GM18511 (cell line): ENCODE measurements around the gene VPS37B.

Source experiments
- ATAC-seq: cut with Tn5 transposase; IDR thresholded peaks from one replicate; pipeline ENCODE4 v1.9.1; 2021; ENCODE audit warnings: mild to moderate bottlenecking, moderate library complexity; ENCODE audit not compliant: unreplicated experiment

VPS37B gene

GRCh38 chr12:122842505-122843405 lies 53.2 kb downstream of the VPS37B start:
- ATAC-seq, result no peak

GRCh38 chr12:122841544-122842321 lies 54.2 kb downstream of the VPS37B start:
- ATAC-seq, result no peak

DNA sequence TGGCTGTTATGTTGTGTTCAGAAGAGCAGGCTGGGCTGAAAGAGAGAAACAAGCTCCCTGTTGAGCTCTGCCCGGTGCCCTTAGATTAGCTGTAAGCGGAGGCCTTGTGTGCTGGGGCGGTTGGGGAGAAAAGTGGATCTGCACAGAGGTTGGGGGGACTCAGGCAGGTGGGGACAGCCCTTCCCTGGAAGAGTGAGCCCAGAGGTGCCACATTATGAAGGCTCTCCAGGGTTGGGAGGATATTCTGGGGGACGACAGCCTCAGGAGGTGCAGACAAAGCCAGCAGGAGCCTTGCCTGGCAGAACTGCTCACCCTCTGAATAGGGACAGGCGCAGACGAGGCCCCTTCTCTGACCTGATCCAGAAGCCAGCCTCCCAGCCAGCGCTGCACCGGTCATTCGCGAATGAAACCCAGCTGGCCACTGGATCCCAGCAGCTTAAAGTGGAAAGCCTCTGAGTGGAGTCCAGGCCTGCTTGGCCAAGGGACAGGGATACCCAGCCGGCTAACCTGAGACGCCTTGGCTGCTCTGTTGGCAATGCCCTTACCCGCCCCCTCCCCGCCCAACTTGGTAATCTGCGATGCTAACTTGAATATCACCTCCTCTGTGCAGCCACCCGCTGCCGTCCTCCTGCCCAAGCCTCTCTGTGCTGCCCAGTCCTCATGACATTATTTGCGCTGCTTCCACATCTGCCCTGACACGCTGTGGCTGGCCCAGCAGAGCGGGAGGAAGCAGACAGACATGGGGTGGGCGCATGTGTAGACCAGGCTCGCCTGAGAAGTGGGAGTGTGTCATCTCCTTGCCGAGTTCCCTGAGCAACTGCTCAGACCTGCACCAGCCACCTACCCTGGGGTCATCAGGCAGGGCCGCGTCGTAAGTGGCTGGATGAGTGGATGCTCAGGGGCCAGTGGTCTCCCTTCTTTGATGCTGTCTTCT lies 55.1 kb downstream of the VPS37B start:
- no peak for ATAC-seq

- no peak for ATAC-seq
Observed at GRCh38 chr12:122839907-122840554, 55.9 kb downstream of the VPS37B start.

DNA sequence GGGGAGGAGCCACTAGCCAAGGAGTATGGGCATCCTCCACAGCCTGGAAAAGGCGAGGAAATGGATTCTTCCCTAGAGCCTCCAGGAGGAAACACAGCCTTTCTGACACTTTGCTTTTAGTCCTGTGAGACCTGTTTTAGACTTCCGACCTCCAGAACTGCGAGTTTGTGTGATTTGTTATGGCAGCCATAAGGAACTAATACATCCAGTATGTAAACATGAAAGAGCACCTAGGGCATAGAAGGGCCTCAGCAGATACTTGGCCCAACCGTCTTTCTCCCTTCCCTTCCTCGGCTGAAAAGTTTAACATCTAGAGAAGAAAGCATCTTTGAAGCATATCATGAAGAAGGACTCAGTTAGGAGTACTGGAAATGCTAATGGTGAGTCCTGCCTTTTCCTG lies 57.1 kb downstream of the VPS37B start:
- ATAC-seq, result no peak

- ATAC-seq, result no peak
Observed at GRCh38 chr12:122837306-122838265, 58.3 kb downstream of the VPS37B start.

DNA sequence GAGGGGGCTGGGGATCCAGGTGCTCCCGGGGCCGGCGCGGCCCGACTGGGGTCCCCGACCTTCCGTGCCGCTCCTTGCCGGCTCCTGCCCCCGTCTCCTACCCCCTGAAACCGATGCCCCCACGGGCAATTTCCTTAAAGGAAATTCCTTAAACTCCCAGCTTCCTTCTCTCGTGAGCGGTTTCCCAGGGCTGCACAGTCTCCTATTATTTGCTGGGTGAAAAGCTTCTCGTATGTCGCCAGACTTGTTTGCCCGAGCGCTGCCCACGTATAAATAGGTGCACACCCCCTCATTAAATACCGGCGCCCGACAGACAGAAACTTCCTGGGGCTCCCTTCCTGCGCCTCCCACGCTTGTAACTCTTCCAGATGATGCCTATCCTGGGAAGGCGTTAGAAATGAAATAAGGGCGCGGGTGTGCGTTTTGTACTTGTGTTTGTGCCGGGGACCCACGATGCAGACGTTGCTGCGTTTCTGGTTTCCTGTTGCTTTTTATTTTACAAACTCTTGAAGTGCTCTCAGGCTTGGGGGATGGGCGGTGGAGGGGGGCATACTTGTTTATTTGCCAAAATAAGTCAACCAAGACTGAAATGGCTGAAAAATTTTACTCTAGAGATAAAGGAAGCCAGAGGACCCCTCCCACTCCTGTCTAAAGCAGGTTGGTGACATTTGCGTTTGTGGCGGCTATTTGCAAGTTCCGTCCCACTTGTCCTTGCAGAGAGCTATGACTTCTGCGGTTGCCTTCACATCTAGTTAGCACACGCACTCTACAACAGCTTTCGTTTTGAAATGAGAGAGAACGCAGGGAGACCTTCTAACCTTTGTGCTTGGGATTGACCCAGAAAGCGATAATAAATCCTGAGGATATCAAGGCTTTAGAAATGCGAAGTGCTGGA lies 59.6 kb downstream of the VPS37B start:
- peak; percentile 65 for ATAC-seq

GRCh38 chr12:122835750-122836026 lies 60.2 kb downstream of the VPS37B start:
- peak; percentile 48 for ATAC-seq

- ATAC-seq, result peak; percentile 40
Observed at GRCh38 chr12:122834921-122835749, 60.8 kb downstream of the VPS37B start, which contains the start of gene HIP1R. Gene HIP1R, plus strand, starts transcription at chr12:122835457. Its CDS starts 94 bp downstream, at chr12:122835551.

- no peak for ATAC-seq
Observed at GRCh38 chr12:122834104-122834920, 61.6 kb downstream of the VPS37B start.

DNA sequence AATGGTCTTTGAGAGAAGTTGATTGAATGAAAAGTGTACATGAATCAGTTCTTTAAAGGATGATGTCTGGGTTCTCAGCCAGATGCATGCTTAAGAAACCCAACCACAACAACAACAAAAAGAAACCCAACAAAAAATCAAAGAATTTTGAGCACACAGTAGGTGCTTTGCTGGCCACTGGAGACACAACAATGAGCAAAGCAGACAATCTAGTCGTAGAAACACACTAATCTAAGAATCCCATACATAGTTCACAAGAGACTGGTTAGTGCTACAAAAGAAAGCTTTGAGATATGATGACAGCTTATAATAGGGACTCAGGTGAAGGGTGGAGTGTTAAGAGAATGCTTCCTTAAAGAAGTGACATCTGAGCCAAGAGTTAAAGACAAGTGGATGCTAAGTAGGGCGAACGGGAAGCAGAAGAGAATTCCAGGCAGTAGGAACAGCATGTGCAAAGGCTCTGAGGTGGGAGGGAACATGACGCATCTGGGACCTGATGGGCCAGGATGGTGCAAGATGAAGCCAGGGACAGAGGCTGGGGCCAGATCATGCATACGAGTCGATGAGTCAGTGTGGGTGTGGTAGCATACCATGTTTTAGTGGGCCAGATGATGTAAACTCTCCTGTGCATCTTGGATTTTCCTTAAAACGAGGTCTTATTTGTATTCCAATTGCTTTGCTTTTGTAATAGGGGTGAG lies 65.3 kb downstream of the VPS37B start:
- no peak for ATAC-seq

- no peak for ATAC-seq
Observed at GRCh38 chr12:122827258-122827657, 68.7 kb downstream of the VPS37B start.

GRCh38 chr12:122825773-122826724 lies 69.9 kb downstream of the VPS37B start:
- no peak for ATAC-seq

GRCh38 chr12:122823429-122823828 lies 72.5 kb downstream of the VPS37B start:
- ATAC-seq, result no peak

DNA sequence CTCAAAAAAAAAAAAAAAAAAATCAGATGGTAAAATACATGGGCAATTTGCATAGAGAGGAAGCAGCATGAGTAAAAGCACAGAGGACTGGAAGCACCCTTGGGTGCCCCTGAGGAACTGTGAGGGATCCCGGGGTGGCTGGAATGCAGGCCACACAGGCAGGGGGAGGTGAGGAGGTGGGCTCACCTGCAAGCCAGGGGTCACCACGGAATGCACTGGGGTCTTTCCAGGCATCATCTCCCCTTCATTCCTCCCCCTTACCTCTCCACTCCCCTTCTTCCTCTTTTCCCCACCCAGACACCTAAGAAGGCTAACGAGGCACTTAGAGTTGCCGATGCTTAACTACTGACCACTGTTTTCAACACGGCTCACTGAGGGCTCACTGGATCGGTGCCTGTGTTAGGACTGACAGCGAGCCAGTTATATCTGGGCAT lies 75.1 kb downstream of the VPS37B start:
- ATAC-seq, result peak; percentile 60
